ES-I3 (cell line): ENCODE results near the gene FHL2.
"Not testable (repeated sequence)": the region's sequence is repeated elsewhere in the genome, so short reads cannot be mapped to it uniquely, and the experiment has no call there.

Experiments used
- H3K36me3 ChIP-seq: 2 replicates; pipeline ENCODE4 v1.6.1; 2013; ENCODE audit warnings: mild to moderate bottlenecking, low read length, control low read depth, moderate library complexity; ENCODE audit not compliant: insufficient read depth
- H3K4me1 ChIP-seq: 2 replicates; pipeline ENCODE4 v1.6.1; 2013; ENCODE audit warnings: mild to moderate bottlenecking, control low read depth, low read length; ENCODE audit not compliant: insufficient read depth
- H3K9ac ChIP-seq: 2 replicates; pipeline ENCODE4 v1.6.1; 2013; ENCODE audit warnings: low read depth, mild to moderate bottlenecking, low read length, moderate library complexity
- H3K9me3 ChIP-seq: 2 replicates; pipeline ENCODE4 v1.6.1; 2013; ENCODE audit warnings: mild to moderate bottlenecking, low read length, moderate library complexity; ENCODE audit not compliant: control insufficient read depth, insufficient read depth

The FHL2 gene

GRCh38 chr2:105337122-105338019 is 61.5 kb downstream of the FHL2 start, which contains the start of gene C2orf49:
TSS of gene C2orf49 (plus strand) at chr2:105337540. CDS start at chr2:105337588, 48 bp downstream.
- peak within 1 kb of the TSS; percentile 83 for H3K9ac ChIP-seq
- peaks cover 3% of the 10 kb centered on the region; the same call in 1 of the 2 replicates for H3K36me3 ChIP-seq
- H3K9me3 ChIP-seq, result no peaks in the 10 kb centered on the region
- peaks cover 3% of the 10 kb centered on the region; the same call in 1 of the 2 replicates for H3K4me1 ChIP-seq

DNA sequence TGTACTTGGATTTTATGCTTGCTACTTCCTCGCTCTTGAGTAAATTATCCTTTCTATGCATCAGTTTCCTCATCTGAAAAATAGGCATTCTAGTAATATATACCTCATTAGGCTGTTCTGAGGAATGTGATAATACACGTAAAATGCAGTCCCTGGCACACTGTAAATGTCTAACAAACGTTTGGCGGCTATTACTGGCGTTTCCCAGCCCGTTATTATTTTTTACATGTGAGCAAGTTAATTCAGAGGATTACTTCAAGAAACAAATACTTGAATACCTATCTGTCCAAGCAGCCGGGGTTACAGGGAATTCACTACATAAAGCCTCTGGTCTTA is 62.1 kb downstream of the FHL2 start:
- Histone ChIP-seq H3K9me3 (no peaks in the 10 kb centered on the region), H3K36me3 (peaks cover 3% of the 10 kb centered on the region; the same call in 1 of the 2 replicates), H3K9ac (peak overlapping the region; percentile 83), H3K4me1 (peaks cover 3% of the 10 kb centered on the region; the same call in 1 of the 2 replicates)

DNA sequence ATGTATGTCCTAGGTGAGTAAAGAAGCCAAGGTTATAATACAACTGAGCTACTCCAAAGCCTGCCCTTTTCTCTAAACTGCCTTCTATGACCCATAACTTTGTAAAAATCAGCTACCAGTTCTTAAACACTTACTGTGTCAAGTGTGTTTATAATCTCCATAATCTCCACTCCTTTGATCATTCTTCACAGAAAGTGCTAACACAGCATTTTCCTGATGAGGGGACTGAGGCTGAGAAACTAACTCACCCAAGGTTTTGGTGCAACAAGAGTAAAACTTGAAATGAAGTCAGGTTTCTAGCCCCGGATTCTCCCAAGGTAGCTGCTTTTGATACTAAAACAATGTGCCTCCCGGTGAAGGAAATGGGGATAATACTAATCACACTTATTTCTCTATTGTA is 63.4 kb downstream of the FHL2 start:
- Histone ChIP-seq H3K36me3 (peaks cover 3% of the 10 kb centered on the region; the same call in 1 of the 2 replicates), H3K4me1 (peaks cover 7% of the 10 kb centered on the region; the same call in 1 of the 2 replicates), H3K9ac (no peak overlapping the region), H3K9me3 (no peaks in the 10 kb centered on the region)

- H3K4me1 ChIP-seq, result peaks cover 9% of the 10 kb centered on the region; the same call in 1 of the 2 replicates
- H3K36me3 ChIP-seq, result no peaks in the 10 kb centered on the region
- H3K9ac ChIP-seq, result no peak overlapping the region
Measured at GRCh38 chr2:105334211-105334610, 64.6 kb downstream of the FHL2 start.

GRCh38 chr2:105330681-105331375 is 68.0 kb downstream of the FHL2 start:
- Histone ChIP-seq H3K9me3 (no peaks in the 10 kb centered on the region), H3K9ac (no peak overlapping the region), H3K4me1 (0 out of 2 replicates have a peak, but pooled peaks cover 6% of the 10 kb centered on the region), H3K36me3 (no peaks in the 10 kb centered on the region)

More at GRCh38 chr2:105334211-105334610, 64.6 kb downstream of the FHL2 start:
- H3K9me3 ChIP-seq, result no peaks in the 10 kb centered on the region

DNA sequence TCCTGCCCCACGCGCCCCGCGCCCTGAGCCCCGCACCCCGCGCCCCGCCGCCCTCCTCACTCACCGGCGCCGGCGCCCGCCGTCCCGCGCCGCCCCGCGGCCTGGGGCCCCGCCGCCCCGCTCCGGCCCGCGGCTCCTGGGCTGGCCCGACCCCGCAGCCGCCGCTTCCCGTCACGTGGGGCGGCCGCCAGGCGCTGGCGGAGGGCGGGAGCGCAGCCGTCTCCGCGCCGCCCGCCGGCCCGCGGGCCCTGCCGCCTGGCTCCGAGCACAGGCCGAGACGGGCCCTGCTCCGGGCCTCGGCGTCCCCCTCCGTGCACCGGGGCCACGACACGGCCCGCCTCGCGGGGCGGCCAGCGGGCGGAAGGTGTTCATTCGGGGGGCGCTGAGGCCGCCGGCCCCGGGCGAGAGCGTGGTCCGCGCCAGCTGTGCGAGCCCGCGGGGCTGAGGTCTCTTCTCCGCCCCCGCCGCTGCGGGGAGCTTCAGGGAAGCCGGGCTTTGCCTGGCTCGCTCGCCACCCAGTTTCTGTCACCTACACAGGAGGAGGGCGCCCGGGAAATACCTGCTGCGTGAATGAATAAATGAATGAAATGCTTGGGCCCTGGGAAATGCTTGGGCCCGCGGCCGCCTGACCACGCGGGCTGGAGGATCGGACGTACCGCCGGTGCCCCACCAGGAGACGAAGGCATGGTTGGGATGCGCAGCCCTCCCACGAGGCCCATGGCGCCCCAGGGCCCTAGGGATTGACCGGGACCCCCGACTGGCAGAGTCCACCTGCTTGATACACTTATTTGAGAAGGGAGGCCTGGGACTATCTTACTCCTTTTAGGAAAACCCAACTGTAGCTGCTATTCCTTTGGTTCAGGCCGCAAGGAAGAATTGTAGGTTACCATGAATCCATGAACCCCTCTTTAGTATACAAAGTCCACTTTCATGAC is 69.0 kb downstream of the FHL2 start, which contains the start of gene TGFBRAP1:
Gene TGFBRAP1, minus strand, starts transcription at position 175 of the 935 bp plus-strand sequence. CDS start 21,434 bp downstream, outside the sequence.
- H3K9me3 ChIP-seq, result no peaks in the 10 kb centered on the region
- peaks cover 15% of the 10 kb centered on the region for H3K4me1 ChIP-seq
- H3K36me3 ChIP-seq, result no peaks in the 10 kb centered on the region
- peak within 1 kb of the TSS; percentile 77 for H3K9ac ChIP-seq

DNA sequence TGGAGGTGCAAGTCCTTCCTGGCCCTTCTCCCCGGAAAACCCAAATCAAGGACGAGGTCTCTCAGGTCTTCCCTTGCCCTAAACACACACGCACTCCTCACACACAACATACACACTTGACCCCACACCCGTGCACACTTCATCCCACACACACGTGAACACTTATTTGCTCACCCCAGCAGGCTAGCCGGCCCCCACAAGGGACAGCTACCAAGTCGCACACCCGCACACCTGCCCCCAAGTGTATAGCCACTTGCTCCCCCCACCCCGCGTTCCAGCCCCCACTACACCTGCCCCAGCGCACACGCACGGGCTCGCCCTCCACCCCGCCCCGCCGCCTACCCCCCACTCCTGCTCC is 69.7 kb downstream of the FHL2 start:
- no peaks in the 10 kb centered on the region for H3K36me3 ChIP-seq
- no peaks in the 10 kb centered on the region for H3K9me3 ChIP-seq
- peak overlapping the region; percentile 70 for H3K9ac ChIP-seq
- H3K4me1 ChIP-seq, result peaks cover 20% of the 10 kb centered on the region

- H3K4me1 ChIP-seq, result peaks cover 21% of the 10 kb centered on the region
- H3K9ac ChIP-seq, result peak overlapping the region; percentile 70
Measured at GRCh38 chr2:105328281-105329196, 70.3 kb downstream of the FHL2 start.

DNA sequence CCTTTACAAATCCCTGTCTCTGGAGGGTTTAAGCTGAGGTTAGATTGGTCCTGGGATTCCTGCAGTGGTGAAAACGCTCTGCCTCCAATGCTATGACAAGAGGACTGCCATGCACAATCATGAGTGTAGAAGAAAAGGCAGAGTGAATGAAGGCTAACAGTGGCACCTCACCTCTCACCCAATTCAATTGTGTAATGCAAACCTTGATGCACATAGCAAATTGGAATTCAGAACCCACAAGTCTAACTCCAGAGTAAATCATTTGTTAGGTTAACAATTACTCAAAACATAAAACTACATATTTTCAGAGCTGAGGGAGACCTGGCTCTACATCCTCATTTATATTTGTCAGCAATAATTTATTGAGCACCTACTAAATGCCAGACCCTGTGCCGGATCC is 71.2 kb downstream of the FHL2 start:
- Histone ChIP-seq H3K9ac (no peak overlapping the region), H3K9me3 (no peaks in the 10 kb centered on the region), H3K36me3 (no peaks in the 10 kb centered on the region), H3K4me1 (peaks cover 23% of the 10 kb centered on the region)

More at GRCh38 chr2:105328281-105329196, 70.3 kb downstream of the FHL2 start:
- H3K9me3 ChIP-seq, result no peaks in the 10 kb centered on the region
- no peaks in the 10 kb centered on the region for H3K36me3 ChIP-seq

DNA sequence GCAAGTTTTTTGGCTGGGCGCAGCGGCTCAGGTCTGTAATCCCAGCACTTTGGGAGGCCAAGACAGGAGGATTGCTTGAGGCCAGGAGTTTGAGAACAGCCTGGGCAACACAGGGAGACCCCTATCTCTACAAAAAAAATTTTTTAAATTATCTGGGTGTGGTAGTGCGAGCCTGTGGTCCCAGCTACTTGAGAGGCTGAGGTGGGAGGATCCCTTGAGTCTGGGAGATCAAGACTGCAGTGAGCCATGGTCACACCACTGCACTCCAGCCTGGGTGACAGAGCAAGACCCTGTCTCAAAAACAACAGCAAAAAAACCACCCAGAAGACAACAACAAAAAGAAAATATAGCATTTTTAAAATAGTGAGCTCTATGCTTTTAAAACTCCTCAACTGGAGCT is 71.6 kb downstream of the FHL2 start:
- not testable (repeated sequence) for H3K36me3 ChIP-seq, H3K9me3 ChIP-seq, H3K9ac ChIP-seq
- peaks cover 23% of the 10 kb centered on the region for H3K4me1 ChIP-seq

DNA sequence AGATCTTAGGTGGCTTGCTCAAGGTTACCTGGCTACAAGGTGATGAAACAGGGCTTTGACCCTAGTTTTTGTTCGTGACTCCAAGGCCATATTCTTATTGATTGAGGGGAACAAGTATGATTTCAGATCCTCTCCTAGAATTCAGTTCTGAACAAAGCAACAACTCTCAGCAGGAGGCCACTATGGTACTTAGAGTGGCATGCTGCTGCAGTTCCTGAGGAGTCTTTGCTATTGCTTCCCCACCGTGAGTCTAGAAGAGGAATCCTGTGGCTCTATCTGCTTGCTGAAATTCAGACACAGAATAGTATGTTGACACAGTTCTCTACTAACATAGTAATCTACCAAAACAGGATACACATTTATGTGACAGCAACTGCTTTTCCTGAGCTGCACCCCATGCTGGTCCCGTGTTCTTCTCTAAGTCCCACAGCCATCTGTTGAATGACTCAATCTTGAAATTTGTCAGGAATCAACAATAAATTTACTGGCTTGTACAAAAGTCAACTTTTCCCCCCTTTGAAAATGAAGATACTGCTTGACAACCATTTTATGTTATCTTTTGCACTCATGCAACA is 73.4 kb downstream of the FHL2 start:
- H3K9me3 ChIP-seq, result no peaks in the 10 kb centered on the region
- H3K36me3 ChIP-seq, result no peaks in the 10 kb centered on the region
- no peak overlapping the region for H3K9ac ChIP-seq
- peaks cover 19% of the 10 kb centered on the region for H3K4me1 ChIP-seq

DNA sequence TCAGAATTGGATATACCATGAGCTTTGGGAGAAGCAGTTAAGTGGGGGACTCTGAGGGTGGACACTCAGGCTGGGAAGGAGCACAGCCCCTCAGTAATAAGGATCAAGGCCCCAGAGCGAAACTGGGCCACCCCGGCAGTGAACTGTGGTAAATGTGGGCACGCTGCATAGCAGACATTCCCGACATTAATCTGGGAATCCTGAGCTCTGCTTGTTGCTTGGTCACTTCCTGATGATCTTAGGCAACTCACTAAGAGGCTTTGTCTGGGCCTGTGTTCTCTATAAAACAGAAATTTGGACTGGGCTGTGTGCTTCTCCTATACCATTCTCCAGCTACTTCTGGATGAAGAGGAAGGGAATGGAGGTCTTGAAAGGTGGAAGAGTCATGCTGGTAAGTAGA is 74.1 kb downstream of the FHL2 start:
- Histone ChIP-seq H3K36me3 (no peaks in the 10 kb centered on the region), H3K4me1 (peaks cover 18% of the 10 kb centered on the region), H3K9ac (no peak overlapping the region), H3K9me3 (no peaks in the 10 kb centered on the region)

GRCh38 chr2:105324101-105324500 is 74.8 kb downstream of the FHL2 start:
- no peaks in the 10 kb centered on the region for H3K9me3 ChIP-seq
- no peaks in the 10 kb centered on the region for H3K36me3 ChIP-seq
- no peak overlapping the region for H3K9ac ChIP-seq
- H3K4me1 ChIP-seq, result peaks cover 18% of the 10 kb centered on the region
